NOMO-1 treated with dmso at 0.1 percent for 144 hours (cell line): ENCODE data around the gene PARVG.

Experiments
- DNase-seq: peaks from one replicate; lab custom pipeline; 2025; ENCODE audit not compliant: unreplicated experiment; lab: John Stamatoyannopoulos, UW

PARVG gene

GRCh38 chr22:44180706-44181032, at the start of gene PARVG:
TSS of gene PARVG (plus strand) at chr22:44180925. CDS start at chr22:44183330, 2,405 bp downstream.
- peak; percentile 25 for DNase-seq

- no peak for DNase-seq
Observed at GRCh38 chr22:44131412-44131811, 49.3 kb upstream of the PARVG start.

GRCh38 chr22:44131989-44132685, 48.6 kb upstream of the PARVG start:
- DNase-seq: no peak

GRCh38 chr22:44132724-44133123, 48.0 kb upstream of the PARVG start:
- no peak for DNase-seq

GRCh38 chr22:44133161-44133560, 47.6 kb upstream of the PARVG start:
- DNase-seq: no peak

GRCh38 chr22:44133901-44134571, 46.7 kb upstream of the PARVG start:
- no peak for DNase-seq

- DNase-seq: no peak
Observed at GRCh38 chr22:44136112-44136511, 44.6 kb upstream of the PARVG start.

GRCh38 chr22:44136786-44137185, 43.9 kb upstream of the PARVG start:
- DNase-seq: no peak

- DNase-seq: no peak
Observed at GRCh38 chr22:44137415-44137814, 43.3 kb upstream of the PARVG start.

- no peak for DNase-seq
Observed at GRCh38 chr22:44139773-44140172, 41.0 kb upstream of the PARVG start.

- DNase-seq: no peak
Observed at GRCh38 chr22:44142421-44143104, 38.2 kb upstream of the PARVG start.

GRCh38 chr22:44143105-44143474, 37.6 kb upstream of the PARVG start:
- no peak for DNase-seq

GRCh38 chr22:44143579-44143978, 37.1 kb upstream of the PARVG start:
- DNase-seq: no peak

GRCh38 chr22:44144046-44144569, 36.6 kb upstream of the PARVG start:
- DNase-seq: no peak

GRCh38 chr22:44145544-44145943, 35.2 kb upstream of the PARVG start:
- no peak for DNase-seq

- DNase-seq: no peak
Observed at GRCh38 chr22:44146088-44146861, 34.5 kb upstream of the PARVG start.

- no peak for DNase-seq
Observed at GRCh38 chr22:44147008-44147645, 33.6 kb upstream of the PARVG start.

- DNase-seq: no peak
Observed at GRCh38 chr22:44147821-44148574, 32.7 kb upstream of the PARVG start.

- no peak for DNase-seq
Observed at GRCh38 chr22:44151676-44152075, 29.0 kb upstream of the PARVG start.

- DNase-seq: no peak
Observed at GRCh38 chr22:44153710-44154109, 27.0 kb upstream of the PARVG start.
